CD14-positive monocyte (primary cell): ENCODE measurements around the gene KRT76. TPM values are rescaled to one million over a fixed set of nuclear protein-coding genes. Genes with fewer than 3 reads are reported as not detected.

ENCODE experiments used
- DNase-seq, 3 donors: peaks; one replicate each; pipeline ENCODE4 v3.0.0-alpha.2; 2011 to 2022
- H2AFZ ChIP-seq: 2 replicates; pipeline ENCODE4 v1.6.0; 2012; ENCODE audit warnings: mild to moderate bottlenecking, low read depth, low read length, inconsistent platforms; ENCODE audit not compliant: insufficient read depth, poor library complexity, severe bottlenecking
- H3K27ac ChIP-seq, 2 donors: 1 replicate in 1 of 2; 2 replicates in 1 of 2; pipeline ENCODE4 v1.5.1; 2012 to 2013; ENCODE audit warnings: low read length in 2 of 2, control low read depth in 1 of 2, inconsistent platforms in 1 of 2, low read depth in 1 of 2, mild to moderate bottlenecking in 1 of 2
- H3K27me3 ChIP-seq, 2 donors: one replicate each; pipeline versions ENCODE4 v1.6.0 to v1.6.1; 2011 to 2013; ENCODE audit warnings: low read length in 2 of 2; ENCODE audit not compliant: control insufficient read depth in 2 of 2, insufficient read depth in 2 of 2
- H3K36me3 ChIP-seq, 2 donors: replicated peaks in 1 of 2; 1 replicate in 1 of 2; 2 replicates in 1 of 2; pipeline versions ENCODE4 v1.5.1 to v1.6.1; 2012 to 2013; ENCODE audit warnings: low read length in 2 of 2, control low read depth in 1 of 2, inconsistent platforms in 1 of 2, mild to moderate bottlenecking in 1 of 2; ENCODE audit not compliant: insufficient read depth in 2 of 2, control insufficient read depth in 1 of 2
- H3K4me1 ChIP-seq, 2 donors: 1 replicate in 1 of 2; 2 replicates in 1 of 2; pipeline versions ENCODE4 v1.5.1 to v1.6.1; 2012 to 2013; ENCODE audit warnings: low read length in 2 of 2, control low read depth in 1 of 2, inconsistent platforms in 1 of 2, mild to moderate bottlenecking in 1 of 2, moderate library complexity in 1 of 2; ENCODE audit not compliant: insufficient read depth in 2 of 2, control insufficient read depth in 1 of 2
- H3K4me2 ChIP-seq: replicated peaks from 2 replicates; pipeline ENCODE3; 2012; ENCODE audit warnings: low read length, moderate library complexity, mild to moderate bottlenecking; ENCODE audit not compliant: poor library complexity, severe bottlenecking; ENCODE audit errors: extremely low read depth
- H3K4me3 ChIP-seq, 3 experiments: fragments of 200-600 bp in 1 of 3; sonication (generic) in 1 of 3; replicated peaks in 1 of 3; 1 replicate in 2 of 3; 2 replicates in 1 of 3; pipeline ENCODE4 v1.5.1; 2011 to 2013; ENCODE audit warnings: low read length in 3 of 3, mild to moderate bottlenecking in 3 of 3, control low read depth in 2 of 3, low read depth in 2 of 3, inconsistent platforms in 1 of 3, moderate library complexity in 1 of 3
- H3K79me2 ChIP-seq: 2 replicates; pipeline ENCODE4 v1.6.0; 2012; ENCODE audit warnings: mild to moderate bottlenecking, control low read depth, inconsistent platforms, low read length, moderate library complexity; ENCODE audit not compliant: insufficient read depth
- H3K9ac ChIP-seq: 2 replicates; pipeline ENCODE4 v1.6.0; 2017; ENCODE audit warnings: low read length, mild to moderate bottlenecking; ENCODE audit not compliant: insufficient read depth, poor library complexity, severe bottlenecking
- H3K9me3 ChIP-seq, 2 donors: replicated peaks in 1 of 2; 1 replicate in 1 of 2; 2 replicates in 1 of 2; pipeline versions ENCODE4 v1.5.1 to v1.6.1; 2012 to 2013; ENCODE audit warnings: low read length in 2 of 2, control low read depth in 1 of 2; ENCODE audit not compliant: control insufficient read depth in 1 of 2, insufficient read depth in 1 of 2
- H4K20me1 ChIP-seq: 2 replicates; pipeline ENCODE4 v1.6.0; 2012; ENCODE audit warnings: mild to moderate bottlenecking, low read length, control low read depth, moderate library complexity; ENCODE audit not compliant: insufficient read depth
- H3K27ac Mint-ChIP-seq, 7 donors: one replicate each; pipeline ENCODE4 v1.8.0; 2020; ENCODE audit warnings: mild to moderate bottlenecking in 7 of 7, mixed read lengths in 7 of 7, moderate library complexity in 6 of 7, inconsistent platforms in 2 of 7
- H3K27me3 Mint-ChIP-seq, 3 donors: one replicate each; pipeline ENCODE4 v1.8.0; 2021 to 2022; ENCODE audit warnings: low read depth in 3 of 3, mild to moderate bottlenecking in 3 of 3, mixed read lengths in 3 of 3, moderate library complexity in 3 of 3, inconsistent platforms in 1 of 3
- H3K36me3 Mint-ChIP-seq, 2 donors: one replicate each; pipeline ENCODE4 v1.8.0; 2020; ENCODE audit warnings: mixed read lengths in 2 of 2, inconsistent platforms in 1 of 2, mild to moderate bottlenecking in 1 of 2
- H3K4me1 Mint-ChIP-seq: one replicate; pipeline ENCODE4 v1.8.0; 2020; ENCODE audit warnings: mild to moderate bottlenecking, mixed read lengths
- H3K4me3 Mint-ChIP-seq, 2 donors: one replicate each; pipeline ENCODE4 v1.8.0; 2020; ENCODE audit warnings: mild to moderate bottlenecking in 2 of 2, mixed read lengths in 2 of 2, moderate library complexity in 1 of 2
- H3K9me3 Mint-ChIP-seq, 7 donors: one replicate each; pipeline ENCODE4 v1.8.0; 2020 to 2022; ENCODE audit warnings: mixed read lengths in 7 of 7, mild to moderate bottlenecking in 6 of 7, moderate library complexity in 6 of 7, inconsistent platforms in 2 of 7
- CTCF ChIP-seq: fragments of 200-600 bp; IDR thresholded peaks from one replicate; pipeline ENCODE4 v1.8.0; 2022; ENCODE audit warnings: antibody characterized with exemption, mild to moderate bottlenecking
- WGBS: methylation state at CpG from one replicate; pipeline ENCODE4 v1.1.5; 2013; ENCODE audit warnings: missing lambda C conversion rate; ENCODE audit not compliant: insufficient coverage; 5-methylcytosine and 5-hydroxymethylcytosine counted together
- intact Hi-C, 2 donors: fragments of 100-400 bp; cut with micrococcal nuclease; formaldehyde crosslinking; loops; one replicate each; pipeline versions ENCODE4 v1.15.0 to v1.15.1; 2023
- polyA plus RNA-seq, 3 donors: library from polyadenylated mRNA; depleted of rRNA in 1 of 3; unstranded in 2 of 3; stranded (reverse) in 1 of 3; fragments of 300-500 nt in 2 of 3; fragments of >200 nt in 1 of 3; fragmentation: Illumina TruSeq in 2 of 3; gene quantifications; 1 replicate in 2 of 3; 2 replicates in 1 of 3; pipeline ENCODE4 v1.2.3, GENCODE V29; 2012 to 2021

The KRT76 gene
- polyA plus RNA-seq, 3 donors: not detected

GRCh38 chr12:52774629-52775250 lies 2.4 kb downstream of the KRT76 start:
- H3K27me3 ChIP-seq: peaks cover 0 to 2% of the 10 kb centered on the region in 2 donors

GRCh38 chr12:52772772-52773171 lies 4.4 kb downstream of the KRT76 start:
- Mint-ChIP-seq H3K27me3 (peaks cover 4 to 20% (median 12%) of the 10 kb centered on the region in 3 donors), H3K36me3 (no peaks in the 10 kb centered on the region), H3K27ac (no peak overlapping the region), H3K9me3 (peaks cover 0 to 1% (median 0%) of the 10 kb centered on the region in 7 donors), H3K4me1 (no peaks in the 10 kb centered on the region), H3K4me3 (no peak overlapping the region)
- Histone ChIP-seq H3K4me3 (no peak overlapping the region), H4K20me1 (no peaks in the 10 kb centered on the region), H3K4me2 (no peak overlapping the region), H3K27me3 (peaks cover 0 to 2% of the 10 kb centered on the region in 2 donors), H3K9me3 (no peaks in the 10 kb centered on the region), H2AFZ (no peak overlapping the region), H3K9ac (no peak overlapping the region), H3K4me1 (no peaks in the 10 kb centered on the region), H3K27ac (no peak overlapping the region), H3K79me2 (no peaks in the 10 kb centered on the region), H3K36me3 (no peaks in the 10 kb centered on the region)
- DNase-seq: no peak
- no peak for TF ChIP-seq CTCF
- intact Hi-C loops: no loop called here
- 74% methylated on average over 3 of the region's 3 CpGs for WGBS

More at GRCh38 chr12:52774629-52775250, 2.4 kb downstream of the KRT76 start:
- Histone ChIP-seq H3K9ac (no peak overlapping the region), H3K27ac (no peak overlapping the region), H2AFZ (no peak overlapping the region), H3K4me3 (no peak overlapping the region), H4K20me1 (no peaks in the 10 kb centered on the region), H3K4me2 (no peak overlapping the region), H3K9me3 (no peaks in the 10 kb centered on the region), H3K36me3 (no peaks in the 10 kb centered on the region), H3K79me2 (no peaks in the 10 kb centered on the region), H3K4me1 (no peaks in the 10 kb centered on the region)
- Mint-ChIP-seq H3K27me3 (peaks cover 5 to 20% (median 6%) of the 10 kb centered on the region in 3 donors), H3K9me3 (peaks cover 0 to 1% (median 0%) of the 10 kb centered on the region in 7 donors), H3K36me3 (no peaks in the 10 kb centered on the region), H3K4me1 (no peaks in the 10 kb centered on the region), H3K4me3 (no peak overlapping the region), H3K27ac (no peak overlapping the region)
- no peak for DNase-seq
- 93% methylated on average over 7 of the region's 8 CpGs for WGBS
- no peak for TF ChIP-seq CTCF
- intact Hi-C loops: no loop called here
